Panc1 (cell line): Measurements from ENCODE around the gene EYS.
"Not testable (repeated sequence)": the region's sequence is repeated elsewhere in the genome, so short reads cannot be mapped to it uniquely, and the experiment has no call there.

Experiments
- CTCF ChIP-seq: fragments of 450-650 bp; IDR thresholded peaks from 2 replicates; pipeline ENCODE4 v1.5.1; 2017; ENCODE audit warnings: mild to moderate bottlenecking
- POLR2AphosphoS5 ChIP-seq: IDR thresholded peaks from 2 replicates; pipeline ENCODE4 v1.6.1; 2012; ENCODE audit warnings: mild to moderate bottlenecking, low read depth, low read length, moderate library complexity

DNA sequence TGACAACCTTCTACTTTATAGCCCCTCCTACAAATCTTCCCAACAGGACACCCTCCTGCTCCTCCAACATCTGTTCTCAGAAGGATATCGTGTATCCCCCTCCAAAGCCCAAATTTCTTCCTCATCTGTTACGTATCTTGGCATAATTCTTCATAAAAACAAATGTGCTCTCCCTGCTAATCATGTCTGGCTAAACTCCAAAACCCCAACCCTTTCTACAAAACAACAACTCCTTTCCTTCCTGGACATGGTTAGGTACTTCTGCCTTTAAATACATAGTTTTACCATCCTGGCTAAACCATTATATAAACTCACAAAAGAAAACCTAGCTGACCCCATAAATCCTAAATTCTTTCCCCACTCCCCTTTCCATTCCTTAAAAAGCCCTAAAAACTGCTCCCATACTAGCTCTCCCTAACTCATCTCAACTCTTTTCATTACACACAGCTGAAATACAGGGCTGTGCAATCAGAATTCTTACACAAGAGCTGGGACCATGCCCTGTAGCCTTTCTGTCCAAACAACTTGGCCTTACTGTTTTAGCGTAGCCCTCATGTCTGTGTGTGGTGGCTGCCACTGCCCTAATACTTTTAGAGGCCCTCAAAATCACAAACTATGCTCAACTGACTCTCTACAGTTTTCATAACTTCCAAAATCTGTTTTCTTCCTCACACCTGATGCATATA lies 1753.5 kb downstream of the EYS start:
- not testable (repeated sequence) for TF ChIP-seq CTCF, POLR2AphosphoS5
